HepG2 (cell line): Measurements from ENCODE around the gene ATP2C2. TPM values are rescaled to one million over a fixed set of nuclear protein-coding genes. Genes with fewer than 3 reads are reported as not detected.

Source experiments
- ATAC-seq: fragments of 200-7000 bp; cut with Tn5 transposase; 3 replicates; pipeline ENCODE4 v1.9.1; 2020; ENCODE audit warnings: mild to moderate bottlenecking, moderate library complexity
- BruUV-seq: library from RNA; stranded (reverse); fragments of 400-500 nt; replicated peaks from 2 replicates; lab custom pipeline; 2021; lab: Mats Ljungman, UMichigan
- CTCF ChIA-PET: fragments of 300-600 bp; formaldehyde crosslinking; extraction: SDS; loops from one replicate; lab custom pipeline; 2021; ENCODE audit warnings: low total read pairs, inconsistent platforms, low intra/inter-chr PET ratio; lab: Yijun Ruan, JAX
- POLR2A ChIA-PET: fragments of 350-600 bp; sonication (Branson Sonifier 250); formaldehyde crosslinking; loops from one replicate; lab custom pipeline; 2020; ENCODE audit warnings: antibody characterized with exemption, inconsistent platforms; lab: Yijun Ruan, JAX
- DNase-seq: peaks from one replicate; pipeline ENCODE4 v3.0.0-alpha.2; 2015; ENCODE audit warnings: low spot score
- FAIRE-seq: peaks from 3 replicates; lab custom pipeline; 2011; peaks lifted over from hg19 to GRCh38; lab: Jason Lieb, UNC
- H2AFZ ChIP-seq: one replicate; pipeline ENCODE4 v1.6.1; 2011; ENCODE audit warnings: low read length, inconsistent platforms
- H3K27ac ChIP-seq: fragments of 300-600 bp; 3 replicates; pipeline ENCODE4 v1.8.0; 2011; ENCODE audit warnings: mixed run types, mild to moderate bottlenecking, mixed read lengths, low read length, inconsistent platforms; ENCODE audit not compliant: insufficient read depth; ENCODE audit errors: extremely low read length
- H3K27me3 ChIP-seq, 2 experiments: fragments of 200-600 bp in 1 of 2; 2 replicates in 1 of 2; 3 replicates in 1 of 2; pipeline versions ENCODE4 v1.6.0 to v1.8.0; 2011; ENCODE audit warnings: low read length in 2 of 2, mild to moderate bottlenecking in 2 of 2, moderate library complexity in 2 of 2, inconsistent platforms in 1 of 2; ENCODE audit not compliant: insufficient read depth in 2 of 2, control insufficient read depth in 1 of 2
- H3K36me3 ChIP-seq, 2 experiments: fragments of 200-600 bp in 1 of 2; replicated peaks in 1 of 2; 2 replicates in 1 of 2; 3 replicates in 1 of 2; pipeline versions ENCODE4 v1.5.1 to v1.8.0; 2011; ENCODE audit warnings: low read length in 2 of 2, inconsistent platforms in 1 of 2; ENCODE audit not compliant: insufficient read depth in 2 of 2, control insufficient read depth in 1 of 2
- H3K4me1 ChIP-seq: 2 replicates; pipeline ENCODE4 v1.5.1; 2012; ENCODE audit warnings: low read length, inconsistent platforms; ENCODE audit not compliant: insufficient read depth
- H3K4me2 ChIP-seq: 2 replicates; pipeline ENCODE4 v1.6.0; 2011; ENCODE audit warnings: low read depth, low read length, inconsistent platforms
- H3K4me3 ChIP-seq, 3 experiments: fragments of 200-600 bp in 1 of 3; sonication (generic), shearing (Covaris generic) in 1 of 3; replicated peaks in 1 of 3; 2 replicates each; pipeline ENCODE4 v1.5.1; 2011 to 2016; ENCODE audit warnings: low read length in 3 of 3, inconsistent platforms in 2 of 3, low read depth in 2 of 3, mild to moderate bottlenecking in 2 of 3, control low read depth in 1 of 3, mixed read lengths in 1 of 3; ENCODE audit not compliant: insufficient read depth in 1 of 3
- H3K79me2 ChIP-seq: one replicate; pipeline ENCODE4 v1.6.1; 2011; ENCODE audit warnings: low read length, inconsistent platforms; ENCODE audit not compliant: insufficient read depth
- H3K9ac ChIP-seq: 2 replicates; pipeline ENCODE4 v1.6.0; 2011; ENCODE audit warnings: mild to moderate bottlenecking, low read depth, low read length, inconsistent platforms; ENCODE audit not compliant: insufficient read depth
- H3K9me3 ChIP-seq: 2 replicates; pipeline ENCODE4 v1.5.1; 2012; ENCODE audit warnings: mild to moderate bottlenecking, low read length
- H4K20me1 ChIP-seq: 2 replicates; pipeline ENCODE4 v1.6.0; 2011; ENCODE audit warnings: inconsistent platforms, mild to moderate bottlenecking, low read length, moderate library complexity; ENCODE audit not compliant: insufficient read depth
- FOXA3 ChIP-seq: IDR thresholded peaks from 2 replicates; pipeline ENCODE4 v1.6.1; 2016; ENCODE audit warnings: missing genetic modification reagents, missing compliant biosample characterization
- MAFK ChIP-seq, 2 experiments: IDR thresholded peaks in 1 of 2; conservative IDR thresholded peaks in 1 of 2; 2 replicates each; pipeline ENCODE4 v1.6.1; 2011; ENCODE audit warnings: improper control_type of control experiment in 2 of 2, low read length in 2 of 2
- SAP130 ChIP-seq: IDR thresholded peaks from 2 replicates; pipeline ENCODE4 v1.6.1; 2016; ENCODE audit warnings: low read depth
- ZBED4 ChIP-seq: sonication (generic); formaldehyde crosslinking; IDR thresholded peaks from 2 replicates; pipeline ENCODE4 v1.4.0; 2020; ENCODE audit warnings: missing genetic modification reagents, borderline replicate concordance
- ZNF484 ChIP-seq: sonication (generic); formaldehyde crosslinking; IDR thresholded peaks from 2 replicates; pipeline ENCODE4 v1.5.1; 2020; ENCODE audit warnings: mild to moderate bottlenecking, low read depth, missing genetic modification reagents, borderline replicate concordance
- WGBS: methylation state at CpG from one replicate; pipeline ENCODE4 v1.1.6; 2017; ENCODE audit warnings: low lambda C conversion rate; 5-methylcytosine and 5-hydroxymethylcytosine counted together
- in situ Hi-C: cut with HindIII; loops from 2 replicates; pipeline ENCODE4 v1.10.0; 2017; ENCODE audit warnings: low pct_unique_long_range_greater_than_20kb; ENCODE audit not compliant: extremely low pct_ligation_motif_present
- intact Hi-C: fragments of 100-400 bp; cut with micrococcal nuclease; formaldehyde crosslinking; loops from one replicate; pipeline ENCODE4 v1.10.0; 2022; ENCODE audit not compliant: unreplicated experiment
- polyA plus RNA-seq, 8 experiments: library from polyadenylated mRNA; depleted of rRNA in 3 of 8; stranded (reverse) in 7 of 8; unstranded in 1 of 8; fragments of >200 nt; fragmentation: Illumina TruSeq in 4 of 8; extraction: Trizol in 4 of 8; gene quantifications; 2 replicates each; pipeline versions ENCODE4 v1.2.1 to v1.2.3, GENCODE V29; 2011 to 2016; ENCODE audit warnings: low read depth in 4 of 8, missing spikeins in 1 of 8, mixed read lengths in 1 of 8; ENCODE audit not compliant: insufficient read depth in 1 of 8
- total RNA-seq, 5 experiments: library from RNA; depleted of rRNA; stranded (reverse); fragments of >200 nt; fragmentation: Illumina TruSeq; extraction: Trizol; gene quantifications; 2 replicates each; pipeline ENCODE4 v1.2.3, GENCODE V29; 2016; ENCODE audit warnings: low read depth in 1 of 5

Gene ATP2C2
- total and polyA plus RNA-seq, 2 of the 13 experiments (the other 11 are each of a cell fraction or from before 2014, with no cell fraction given) = 0.07 TPM; not detected in 1

GRCh38 chr16:84355149-84355548 is 13.2 kb upstream of the ATP2C2 start:
- no peaks in the 10 kb centered on the region; the same call in 1 of the 2 replicates for H4K20me1 ChIP-seq
- WGBS = 18% methylated on average over 2 of the region's 2 CpGs
- intact Hi-C loops = no loop called here
- CTCF ChIA-PET = no interaction called here
- no peak overlapping the region for H3K9ac ChIP-seq
- ATAC-seq (no peak), FAIRE-seq (no peak), DNase-seq (no peak)
- no peaks in the 10 kb centered on the region for H3K36me3 ChIP-seq
- no peak overlapping the region for H3K27ac ChIP-seq
- no peak overlapping the region for H3K4me3 ChIP-seq
- POLR2A ChIA-PET = no interaction called here
- H2AFZ ChIP-seq = no peak overlapping the region
- in situ Hi-C loops = no loop called here
- TF ChIP-seq ZNF484 (CRISPR knock-in tag) (no peak), ZBED4 (no peak), FOXA3 (CRISPR knock-in tag) (no peak)
- peaks cover 46% of the 10 kb centered on the region for H3K4me1 ChIP-seq
- H3K4me2 ChIP-seq = no peak overlapping the region
- BruUV-seq = no TSS peak
- H3K27me3 ChIP-seq = peaks cover 0 to 41% of the 10 kb centered on the region in 2 experiments; a peak in 3 of 5 replicates
- no peaks in the 10 kb centered on the region for H3K9me3 ChIP-seq
- no peaks in the 10 kb centered on the region for H3K79me2 ChIP-seq

GRCh38 chr16:84356176-84356575 is 12.2 kb upstream of the ATP2C2 start:
- CTCF ChIA-PET = no interaction called here
- peak overlapping the region; percentile 14; the same call in 1 of the 2 replicates for H3K4me2 ChIP-seq
- no peak overlapping the region for H3K27ac ChIP-seq
- H2AFZ ChIP-seq = no peak overlapping the region
- no peak overlapping the region for H3K4me3 ChIP-seq
- no peaks in the 10 kb centered on the region for H3K79me2 ChIP-seq
- H3K36me3 ChIP-seq = no peaks in the 10 kb centered on the region
- 49% methylated on average over 8 of the region's 10 CpGs for WGBS
- in situ Hi-C loops = no loop called here
- intact Hi-C loops = no loop called here
- POLR2A ChIA-PET = no interaction called here
- ATAC-seq (no peak), FAIRE-seq (no peak), DNase-seq (no peak)
- H3K27me3 ChIP-seq = peaks cover 0 to 39% of the 10 kb centered on the region in 2 experiments; a peak in 3 of 5 replicates
- TF ChIP-seq MAFK (conservative IDR thresholded peaks at IDR 0.05 in 1 of 2, IDR thresholded peaks at IDR 0.05 in 1 of 2; ENCODE audit: low read length in 2 of 2) = 0 out of 4 replicates have a peak, but pooled peaks of 1 of the 2 experiments have one; percentile 12
- no peak for TF ChIP-seq SAP130
- no TSS peak for BruUV-seq
- no peaks in the 10 kb centered on the region for H3K9me3 ChIP-seq
- no peak overlapping the region for H3K9ac ChIP-seq
- H4K20me1 ChIP-seq = no peaks in the 10 kb centered on the region; the same call in 1 of the 2 replicates
- peaks cover 40% of the 10 kb centered on the region for H3K4me1 ChIP-seq
